Measurements from ENCODE around the gene BMP8B.
"Not testable (repeated sequence)": the region's sequence is repeated elsewhere in the genome, so short reads cannot be mapped to it uniquely, and the experiment has no call there.

BMP8B gene

GRCh38 chr1:39788758-39789570 lies at the start of gene BMP8B:
TSS of gene BMP8B (minus strand) at chr1:39788865. CDS start at chr1:39788485, 380 bp downstream.
- DNase-seq (ENCODE audit: low read depth) = no peak

GRCh38 chr1:39836595-39837110 lies 48.0 kb upstream of the BMP8B start:
- no peak for DNase-seq (ENCODE audit: low read depth)

DNA sequence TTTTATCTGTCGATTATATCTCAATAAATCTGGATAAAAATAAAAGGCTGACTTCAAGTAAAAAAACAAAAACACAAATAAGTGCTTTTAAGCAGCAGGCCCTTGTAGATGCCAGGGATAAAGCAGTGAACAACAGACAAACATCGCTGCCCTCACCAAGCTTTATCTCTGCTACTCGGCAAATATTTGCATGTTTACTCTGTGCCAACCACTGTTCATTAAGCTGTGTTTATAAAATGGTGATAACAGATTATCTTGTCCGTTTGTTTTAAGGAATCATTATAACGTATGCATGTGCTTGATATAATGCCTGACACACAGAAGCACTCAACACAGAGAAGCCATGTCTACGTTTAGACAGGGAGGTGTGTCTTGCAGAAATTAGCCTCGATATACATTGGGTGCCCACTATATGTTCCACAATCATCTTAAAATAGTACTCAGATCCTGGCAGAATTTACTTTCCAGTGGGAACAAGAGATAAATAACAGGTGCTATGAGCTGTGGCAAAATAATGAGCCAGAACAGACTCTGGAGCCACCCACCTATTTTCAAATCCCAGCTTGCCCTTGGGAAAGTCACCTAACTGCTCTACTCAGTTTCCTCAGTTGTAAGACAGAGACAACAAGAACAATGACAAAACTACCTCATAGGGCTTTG lies 47.4 kb upstream of the BMP8B start:
- DNase-seq (ENCODE audit: low read depth) = no peak

- DNase-seq (ENCODE audit: low read depth) = no peak
Measured at GRCh38 chr1:39835110-39835509, 46.4 kb upstream of the BMP8B start.

DNA sequence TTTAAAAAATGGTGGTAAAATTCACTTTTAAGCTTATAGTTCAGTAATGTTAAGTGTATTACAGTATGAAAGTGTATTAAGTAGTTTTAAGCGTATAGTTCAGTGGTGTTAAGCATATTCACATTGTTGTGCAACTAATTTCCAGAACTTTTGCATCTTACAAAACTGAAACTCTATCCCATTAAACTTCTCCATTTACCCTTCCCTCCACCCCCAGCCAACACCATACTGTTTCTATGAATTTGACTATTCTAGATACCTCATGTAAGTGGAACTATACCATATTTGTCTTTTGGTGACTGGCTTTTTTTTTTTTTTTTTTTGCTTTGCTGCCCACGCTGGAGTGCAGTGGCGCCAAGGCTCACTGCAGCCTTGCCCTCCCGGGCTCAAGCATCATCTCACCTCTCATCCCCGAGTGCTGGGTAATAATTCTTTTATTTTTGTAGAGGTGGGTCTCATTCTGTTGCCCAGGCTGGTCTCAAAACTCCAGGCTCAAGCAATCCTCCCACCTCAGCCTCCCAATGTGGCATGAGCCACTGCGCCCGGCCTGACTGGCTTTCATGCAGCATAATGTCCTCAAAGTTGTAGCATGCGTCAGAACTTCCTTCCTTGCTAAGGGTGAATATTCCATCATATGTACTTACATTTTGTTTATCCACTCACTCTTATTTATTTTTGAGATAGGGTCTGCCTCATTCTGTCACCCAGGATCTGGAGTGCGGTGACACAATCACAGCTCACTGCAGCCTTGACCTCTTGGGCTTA lies 45.1 kb upstream of the BMP8B start:
- no peak for DNase-seq (ENCODE audit: low read depth)

GRCh38 chr1:39833121-39833520 lies 44.5 kb upstream of the BMP8B start:
- no peak for DNase-seq (ENCODE audit: low read depth)

DNA sequence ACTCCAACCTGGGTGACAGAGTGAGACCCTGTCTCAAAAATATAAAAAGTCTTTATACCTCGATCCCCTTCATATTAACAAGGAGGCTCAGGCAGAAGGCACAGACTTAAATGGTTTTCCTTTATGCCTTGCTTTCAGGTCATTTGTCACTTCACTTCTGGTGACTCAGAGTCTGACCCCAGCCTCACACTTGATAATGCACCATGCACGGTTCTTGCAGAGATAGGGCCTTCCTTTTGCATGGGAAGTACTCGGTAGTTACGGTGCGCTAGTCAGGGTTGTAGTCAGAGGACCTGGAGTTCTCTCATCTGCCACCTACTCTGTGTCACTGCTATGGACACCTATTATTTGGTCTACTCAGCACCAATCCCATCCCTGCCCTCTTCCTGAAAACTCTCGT lies 43.6 kb upstream of the BMP8B start:
- no peak for DNase-seq (ENCODE audit: low read depth)

DNA sequence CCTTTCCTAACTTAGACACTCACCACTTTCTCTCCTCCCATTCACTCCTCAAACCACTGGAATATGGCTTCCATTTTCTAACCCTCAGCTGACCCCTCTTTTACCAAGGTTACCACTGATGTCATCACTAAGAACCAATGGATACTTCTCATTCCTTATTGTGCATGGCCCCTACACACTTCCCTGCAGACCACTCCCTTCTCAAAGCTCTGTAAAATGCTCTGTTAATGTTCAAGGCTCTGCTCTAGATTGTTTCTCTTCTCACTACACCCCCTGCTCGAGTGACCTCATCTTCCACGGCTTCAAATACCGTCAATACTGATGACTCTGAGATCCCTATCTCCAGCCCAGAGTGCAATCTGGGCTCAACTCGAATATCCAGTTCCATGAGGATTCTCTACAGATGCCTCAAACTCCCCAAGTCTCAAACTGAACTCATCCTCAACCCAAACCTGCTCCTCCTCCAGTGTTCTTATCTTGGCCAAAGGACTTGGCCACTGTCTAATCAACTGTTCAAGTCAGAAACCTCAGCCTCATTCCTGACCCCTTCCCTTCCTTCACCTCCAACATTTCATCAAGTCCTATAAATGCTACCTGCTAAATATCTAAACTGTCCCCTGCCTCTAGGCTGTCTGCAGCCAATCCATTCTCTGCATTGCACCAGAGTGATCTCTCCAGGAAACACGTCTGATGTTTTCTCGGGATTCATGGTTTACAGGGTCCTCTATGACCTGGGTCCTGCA lies 41.3 kb upstream of the BMP8B start:
- no peak for DNase-seq (ENCODE audit: low read depth)

- no peak for DNase-seq (ENCODE audit: low read depth)
Measured at GRCh38 chr1:39828734-39829133, 40.1 kb upstream of the BMP8B start.

- not testable (repeated sequence) for DNase-seq (ENCODE audit: low read depth)
Measured at GRCh38 chr1:39828255-39828654, 39.6 kb upstream of the BMP8B start.

- DNase-seq (ENCODE audit: low read depth) = no peak
Measured at GRCh38 chr1:39827201-39827600, 38.5 kb upstream of the BMP8B start.

DNA sequence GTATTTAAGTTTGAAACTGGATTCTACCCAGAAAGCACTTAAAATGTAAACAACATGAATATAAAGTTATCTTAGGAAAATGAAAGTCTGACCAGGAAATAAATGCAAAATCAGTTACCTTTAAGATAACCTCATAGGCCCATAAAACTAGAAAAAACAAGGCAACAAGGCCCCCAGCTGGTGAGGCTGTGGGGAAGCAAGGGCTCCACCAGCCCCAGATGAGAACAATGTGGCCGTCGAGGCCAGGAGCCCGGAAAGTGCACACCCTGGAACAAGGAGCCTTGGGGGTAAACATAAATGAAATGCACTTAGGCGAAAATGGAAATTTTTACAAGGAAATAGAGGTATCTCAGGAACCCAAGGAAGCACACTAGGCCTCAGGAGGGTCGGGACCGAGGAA lies 37.9 kb upstream of the BMP8B start:
- no peak for DNase-seq (ENCODE audit: low read depth)

- DNase-seq (ENCODE audit: low read depth) = no peak
Measured at GRCh38 chr1:39825432-39825941, 36.8 kb upstream of the BMP8B start.

- not testable (repeated sequence) for DNase-seq (ENCODE audit: low read depth)
Measured at GRCh38 chr1:39823450-39823849, 34.8 kb upstream of the BMP8B start.

GRCh38 chr1:39822146-39822545 lies 33.5 kb upstream of the BMP8B start:
- no peak for DNase-seq (ENCODE audit: low read depth)

GRCh38 chr1:39819091-39819812 lies 30.6 kb upstream of the BMP8B start:
- DNase-seq (ENCODE audit: low read depth) = no peak

GRCh38 chr1:39818482-39818881 lies 29.8 kb upstream of the BMP8B start:
- no peak for DNase-seq (ENCODE audit: low read depth)

GRCh38 chr1:39817091-39817932 lies 28.6 kb upstream of the BMP8B start:
- not testable (repeated sequence) for DNase-seq (ENCODE audit: low read depth)

DNA sequence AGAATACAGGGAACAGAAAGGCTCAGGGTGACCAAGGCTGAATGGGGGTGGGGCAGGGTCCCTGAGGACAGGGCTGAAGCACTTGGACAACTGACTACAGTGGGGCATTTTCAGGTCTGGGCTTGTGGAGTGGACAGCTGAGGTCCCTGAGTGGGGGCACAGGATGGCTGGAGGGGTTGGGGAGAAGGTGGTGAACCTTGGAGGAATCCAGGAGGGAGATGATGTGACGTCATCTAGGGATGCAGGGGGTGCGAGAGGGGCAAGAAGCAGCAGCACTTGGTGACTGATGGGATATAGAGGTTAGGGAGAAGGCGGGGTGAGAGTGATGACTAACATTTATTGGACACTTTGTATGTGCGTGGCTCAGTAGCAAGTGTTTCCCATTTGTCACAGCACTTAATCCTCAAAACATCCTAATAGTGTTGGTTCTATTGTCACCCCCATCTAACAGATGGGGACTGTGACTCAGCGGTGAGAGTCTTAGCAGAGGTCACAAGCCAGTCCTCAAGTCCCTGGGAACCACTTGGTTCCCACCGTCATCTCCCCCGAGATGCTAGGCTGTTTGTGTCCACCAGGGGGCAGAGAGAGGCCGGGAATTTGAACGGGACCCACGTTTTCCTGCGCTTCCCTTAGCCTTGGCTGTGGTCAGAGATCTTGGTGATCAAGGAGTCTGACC lies 27.9 kb upstream of the BMP8B start:
- DNase-seq (ENCODE audit: low read depth) = no peak
